Activated CD4-positive, alpha-beta T cell treated with anti-CD3 and anti-CD28 coated beads, Interleukin-2, Interleukin-4, amounts not matched to agents 100 ng/mL and 50 ng/mL, durations not matched to agents 16 hours and 8 hours (primary cell): ENCODE data around the gene EID3.
"Not testable (repeated sequence)": the region's sequence is repeated elsewhere in the genome, so short reads cannot be mapped to it uniquely, and the experiment has no call there.

Experiments
- DNase-seq: peaks from one replicate; pipeline ENCODE4 v3.0.0-alpha.2; 2020; ENCODE audit warnings: low spot score

The EID3 gene

DNA sequence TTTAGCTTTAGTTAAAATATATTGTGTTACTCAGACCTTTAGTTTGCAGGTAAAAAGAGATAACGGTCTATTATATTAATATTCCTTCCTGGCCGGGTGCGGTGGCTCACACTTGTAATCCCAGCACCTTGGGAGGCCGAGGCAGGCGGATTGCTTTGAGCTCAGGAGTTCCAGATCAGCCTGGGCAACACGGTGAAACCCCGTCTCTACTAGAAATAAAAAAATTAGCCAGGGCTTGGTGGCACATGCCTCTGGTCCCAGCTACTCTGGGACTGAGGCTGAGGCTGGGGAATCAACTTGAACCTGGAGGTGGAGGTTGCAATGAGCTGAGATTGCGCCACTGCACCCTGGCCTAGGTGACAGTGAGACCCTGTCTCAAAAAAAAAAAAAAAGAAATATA lies 13.2 kb upstream of the EID3 start:
- no peak for DNase-seq

GRCh38 chr12:104290855-104291254 lies 12.7 kb upstream of the EID3 start:
- DNase-seq, result no peak

DNA sequence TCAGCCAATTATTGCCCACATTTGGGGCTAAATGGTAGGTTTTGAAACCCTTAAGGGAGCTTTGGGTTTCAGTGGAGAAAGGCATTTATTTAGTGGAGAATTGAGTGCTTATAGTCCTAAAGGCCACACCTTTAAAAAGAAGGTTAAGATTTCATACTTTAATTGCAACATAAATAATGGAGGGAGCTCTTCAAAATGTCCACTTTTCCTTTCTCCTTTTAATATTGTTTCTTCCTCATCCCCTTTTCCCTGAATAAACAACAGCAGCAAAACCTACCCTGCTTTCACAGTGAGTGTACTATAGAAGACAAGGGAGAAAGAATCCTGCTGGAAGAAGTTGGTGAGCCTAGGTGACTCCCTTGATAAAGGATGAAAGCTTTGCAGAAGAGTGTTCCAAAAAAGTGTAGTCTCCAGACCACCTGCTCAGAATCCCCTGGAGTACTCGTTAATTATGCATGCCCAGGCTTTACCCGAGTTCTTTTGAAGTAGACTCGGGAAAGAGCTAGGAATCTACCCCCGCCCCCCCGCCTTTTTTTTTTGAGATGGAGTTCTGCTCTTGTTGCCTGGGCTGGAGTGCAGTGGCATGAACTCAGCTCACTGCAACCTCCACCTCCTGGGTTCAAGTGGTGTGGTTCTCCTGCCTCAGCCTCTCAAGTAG lies 11.5 kb upstream of the EID3 start:
- no peak for DNase-seq

- DNase-seq, result no peak
Observed at GRCh38 chr12:104292872-104293794, 10.4 kb upstream of the EID3 start.

- not testable (repeated sequence) for DNase-seq
Observed at GRCh38 chr12:104294158-104294859, 9.2 kb upstream of the EID3 start.

DNA sequence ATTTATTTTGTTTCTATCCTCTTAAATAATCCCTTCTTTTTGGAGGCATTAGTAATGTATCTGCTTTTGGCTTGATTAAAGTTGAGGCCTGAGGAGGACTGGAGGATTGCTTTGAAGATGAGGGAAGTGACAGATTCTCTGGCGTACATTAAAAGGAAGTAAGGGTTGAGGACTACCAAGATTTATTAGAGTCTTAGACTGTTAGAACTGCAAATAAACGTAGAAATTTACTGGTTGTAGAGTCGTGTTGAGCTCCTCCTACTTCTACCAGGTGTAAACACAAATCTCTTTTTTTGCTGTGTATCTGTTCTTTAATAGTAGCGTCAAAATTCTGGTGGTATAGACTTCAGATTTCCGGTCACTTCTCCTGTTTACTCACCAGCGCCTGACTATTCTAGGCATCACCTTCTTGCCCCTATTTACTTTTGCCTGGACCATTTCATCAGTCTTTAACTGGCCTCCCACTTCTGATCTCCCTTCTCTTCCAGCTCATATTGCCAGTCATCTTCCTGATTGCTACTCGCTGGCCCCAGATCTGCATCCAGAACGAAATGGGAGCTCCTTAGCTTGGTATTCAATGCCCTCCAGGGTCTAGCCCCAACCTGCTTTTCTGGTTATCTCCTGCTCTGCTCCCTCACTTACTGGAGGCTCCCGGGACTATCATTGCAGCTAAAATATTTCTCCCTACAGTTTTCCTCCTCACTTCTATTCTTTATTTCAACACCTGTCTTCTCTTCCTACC lies 8.4 kb upstream of the EID3 start:
- DNase-seq, result no peak

- DNase-seq, result no peak
Observed at GRCh38 chr12:104295954-104296353, 7.6 kb upstream of the EID3 start.

- no peak for DNase-seq
Observed at GRCh38 chr12:104296718-104297117, 6.8 kb upstream of the EID3 start.

- no peak for DNase-seq
Observed at GRCh38 chr12:104297477-104298113, 5.9 kb upstream of the EID3 start.

DNA sequence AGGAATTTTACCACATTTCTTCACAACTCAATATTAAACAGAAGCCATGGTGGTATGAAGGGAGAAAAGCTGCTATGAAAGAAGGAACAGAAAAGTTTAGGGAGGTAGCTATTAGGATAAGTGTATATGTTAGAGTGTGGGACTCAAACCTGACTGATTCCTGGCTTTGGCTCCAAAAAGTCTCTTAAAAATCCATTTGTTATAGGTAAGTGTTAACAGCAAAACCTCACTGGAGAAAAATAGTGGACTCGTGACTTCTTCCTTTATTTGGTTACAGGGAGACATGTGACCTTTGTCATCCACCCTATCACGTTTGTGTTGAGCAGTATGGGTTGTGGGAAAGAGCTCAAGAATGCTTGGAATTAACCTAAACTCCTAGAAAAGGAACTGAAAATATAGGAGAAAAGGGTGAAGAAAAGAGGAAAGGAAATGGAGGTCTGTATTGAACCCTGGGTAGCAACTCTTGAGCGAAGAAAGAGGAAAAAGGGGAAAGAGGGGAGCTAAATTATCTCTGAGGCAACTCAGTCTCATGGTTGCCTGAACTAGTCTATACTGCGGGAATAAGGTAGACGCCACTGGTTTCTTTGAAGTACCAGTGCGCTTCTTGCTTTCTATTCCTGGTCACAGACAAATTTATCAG lies 3.6 kb upstream of the EID3 start:
- no peak for DNase-seq

DNA sequence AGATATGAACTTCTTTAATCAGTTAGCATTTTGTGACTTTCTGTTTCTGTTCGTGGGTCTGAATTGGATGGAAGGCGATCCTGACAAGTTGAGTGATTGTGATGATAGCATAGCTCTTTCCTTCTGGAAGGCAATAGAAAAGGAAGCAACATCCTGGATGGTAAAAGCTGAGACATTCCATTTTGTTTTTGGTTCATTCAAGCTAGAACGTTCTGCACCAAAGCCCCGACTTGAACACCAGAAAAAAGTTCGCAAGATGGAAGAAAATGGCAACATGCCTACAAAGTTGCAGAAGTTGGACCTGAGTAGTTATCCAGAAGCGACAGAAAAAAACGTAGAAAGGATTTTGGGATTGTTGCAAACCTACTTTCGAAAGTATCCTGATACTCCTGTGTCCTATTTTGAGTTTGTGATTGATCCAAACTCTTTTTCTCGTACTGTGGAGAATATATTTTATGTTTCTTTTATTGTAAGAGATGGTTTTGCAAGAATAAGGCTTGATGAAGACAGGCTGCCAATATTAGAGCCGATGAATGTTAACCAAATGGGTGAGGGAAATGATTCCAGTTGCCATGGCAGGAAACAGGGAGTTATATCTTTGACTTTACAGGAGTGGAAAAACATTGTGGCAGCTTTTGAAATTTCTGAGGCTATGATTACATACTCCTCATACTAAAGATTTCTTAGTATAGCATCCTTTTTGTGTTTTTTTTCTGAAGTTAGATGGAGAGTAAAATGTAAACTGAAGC lies 896 bp downstream of the EID3 start:
- no peak for DNase-seq

DNA sequence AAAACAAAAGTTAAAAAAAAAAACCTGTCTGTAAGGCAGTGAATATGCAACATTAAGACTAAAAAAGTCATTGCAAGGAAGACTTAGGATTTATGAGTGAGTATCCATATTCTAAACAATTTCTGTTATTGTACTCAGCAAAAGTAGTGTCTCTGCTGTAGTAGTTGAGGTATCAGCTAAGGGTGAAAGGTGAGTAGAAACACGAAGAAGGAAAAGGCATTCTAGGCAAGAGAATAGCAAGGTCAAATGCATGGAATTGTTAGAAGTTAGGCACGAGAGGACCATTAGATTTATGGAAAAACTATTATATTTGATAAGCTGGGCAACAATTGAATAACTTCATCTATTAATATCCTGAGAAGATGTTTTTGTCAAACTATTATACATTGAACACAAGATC lies 1.8 kb downstream of the EID3 start:
- DNase-seq, result no peak

- DNase-seq, result no peak
Observed at GRCh38 chr12:104306376-104306775, 2.8 kb downstream of the EID3 start.

GRCh38 chr12:104306943-104307654 lies 3.6 kb downstream of the EID3 start:
- no peak for DNase-seq

GRCh38 chr12:104307655-104308000 lies 4.1 kb downstream of the EID3 start:
- no peak for DNase-seq

DNA sequence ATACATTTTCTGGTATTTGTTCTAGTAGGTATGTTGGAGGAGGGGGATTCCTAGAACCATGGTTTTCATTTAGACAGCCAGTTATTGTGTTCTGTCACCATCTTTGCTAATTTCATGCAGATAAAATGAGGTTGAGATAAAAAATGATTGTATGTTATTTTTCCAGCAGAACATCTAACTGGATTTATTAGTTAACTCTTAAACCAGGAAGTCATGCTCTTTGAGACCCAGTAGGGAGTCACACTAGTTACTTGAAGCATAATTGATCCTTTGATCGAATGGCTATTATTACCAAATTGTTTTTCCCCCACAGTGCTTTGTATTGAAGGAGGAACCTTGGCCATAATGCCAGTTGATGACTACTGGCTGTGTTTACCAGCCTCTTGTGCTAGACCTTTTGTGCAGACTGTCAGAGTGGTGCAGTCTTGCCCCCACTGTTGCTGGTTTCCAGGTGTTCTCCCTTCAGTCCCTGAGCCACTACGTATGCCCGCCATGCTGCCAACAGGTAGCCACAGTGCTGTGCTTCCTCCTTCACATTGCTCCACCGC lies 6.0 kb downstream of the EID3 start:
- no peak for DNase-seq

- DNase-seq, result no peak
Observed at GRCh38 chr12:104310751-104311633, 7.5 kb downstream of the EID3 start.

- DNase-seq, result no peak
Observed at GRCh38 chr12:104312202-104312601, 8.7 kb downstream of the EID3 start.

GRCh38 chr12:104312654-104313053 lies 9.1 kb downstream of the EID3 start:
- DNase-seq, result no peak
